Stimulated activated CD4-positive, alpha-beta T cell treated with anti-CD3 and anti-CD28 coated beads, Interleukin-4, amount 100 ng/mL, for 24 hours (primary cell): Measurements from ENCODE around the gene PDE2A.

ENCODE experiments used
- DNase-seq: peaks from one replicate; pipeline ENCODE4 v3.0.0-alpha.2; 2020

Gene PDE2A

GRCh38 chr11:72673943-72674828, at the start of gene PDE2A:
TSS of gene PDE2A (minus strand) at chr11:72674422. CDS start at chr11:72674207, 215 bp downstream.
- no peak for DNase-seq

- no peak for DNase-seq
Measured at GRCh38 chr11:72723508-72723907, 49.3 kb upstream of the PDE2A start.

DNA sequence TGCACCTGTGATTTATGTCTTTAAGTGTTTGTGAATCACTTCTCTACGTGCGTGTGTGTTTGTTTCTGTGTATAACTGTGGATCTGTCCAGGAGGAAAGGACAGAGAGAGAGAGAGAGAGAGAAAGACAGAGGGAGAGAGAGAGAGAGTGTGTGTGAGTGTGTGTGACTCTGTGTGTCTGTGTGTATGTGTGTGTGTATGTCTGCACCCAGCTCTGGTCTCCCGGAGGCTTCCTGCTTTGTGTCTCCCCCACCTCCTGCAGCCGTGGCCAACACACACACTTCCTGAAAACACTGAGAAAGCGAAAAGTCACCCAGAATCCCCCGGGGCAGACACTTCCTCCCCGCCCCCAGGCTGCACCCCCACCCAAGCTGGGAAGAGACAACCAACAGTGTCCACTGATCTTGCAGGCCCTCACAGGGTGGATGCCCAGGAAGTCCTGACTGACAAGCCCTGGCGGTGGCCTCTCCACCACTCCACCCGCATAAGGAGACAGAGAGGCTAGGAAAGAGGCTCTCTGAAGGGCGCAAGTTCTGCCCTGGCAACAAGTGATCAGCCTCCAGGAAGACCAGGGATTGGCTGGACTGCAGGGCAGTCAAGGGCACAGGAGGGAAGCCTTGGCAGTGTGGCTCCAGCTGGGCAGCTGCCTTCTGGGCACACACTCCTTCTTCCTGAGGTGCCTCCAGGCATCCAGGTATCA, 48.0 kb upstream of the PDE2A start:
- DNase-seq: peak; percentile 85

DNA sequence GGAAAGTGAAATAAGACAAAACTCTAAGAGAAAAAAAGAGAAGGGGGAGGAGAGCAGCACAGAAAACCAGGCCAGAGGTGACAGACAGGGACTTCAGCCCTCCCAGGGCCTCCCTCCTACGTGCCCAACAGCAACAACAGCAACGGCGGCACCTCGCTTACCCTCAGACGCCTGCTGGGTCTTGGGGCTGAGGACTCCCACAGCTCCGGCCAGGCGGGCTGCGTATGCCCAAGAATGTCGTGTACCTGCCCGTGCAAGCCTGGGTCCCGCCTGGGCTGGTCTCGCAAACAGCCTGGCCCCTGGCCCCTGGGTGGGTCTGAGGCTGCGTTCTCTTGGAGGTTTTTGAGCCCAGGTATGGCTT, 47.4 kb upstream of the PDE2A start:
- DNase-seq: peak; percentile 35

- no peak for DNase-seq
Measured at GRCh38 chr11:72721276-72721675, 47.1 kb upstream of the PDE2A start.

DNA sequence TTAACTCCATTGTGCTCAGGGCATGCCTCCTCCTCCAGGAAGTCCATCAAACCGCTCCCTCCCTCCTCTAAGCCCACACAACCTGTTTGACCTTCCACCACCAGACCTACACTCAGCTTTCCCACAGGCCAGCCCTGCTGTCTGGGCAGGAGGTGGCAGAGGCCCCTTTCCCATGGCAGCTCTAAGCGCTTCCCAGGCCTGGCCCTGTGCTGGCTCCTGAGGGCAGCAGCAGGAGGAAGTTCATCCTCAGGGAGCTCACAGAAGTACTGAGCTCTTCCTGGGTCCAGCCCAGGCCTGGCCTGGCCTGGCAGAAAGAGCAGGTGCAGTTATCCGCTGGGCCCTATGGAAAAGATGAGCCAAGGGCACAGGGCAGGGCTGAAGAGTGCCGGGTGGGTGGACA, 46.6 kb upstream of the PDE2A start:
- DNase-seq: no peak

GRCh38 chr11:72720047-72720446, 45.8 kb upstream of the PDE2A start:
- DNase-seq: no peak

DNA sequence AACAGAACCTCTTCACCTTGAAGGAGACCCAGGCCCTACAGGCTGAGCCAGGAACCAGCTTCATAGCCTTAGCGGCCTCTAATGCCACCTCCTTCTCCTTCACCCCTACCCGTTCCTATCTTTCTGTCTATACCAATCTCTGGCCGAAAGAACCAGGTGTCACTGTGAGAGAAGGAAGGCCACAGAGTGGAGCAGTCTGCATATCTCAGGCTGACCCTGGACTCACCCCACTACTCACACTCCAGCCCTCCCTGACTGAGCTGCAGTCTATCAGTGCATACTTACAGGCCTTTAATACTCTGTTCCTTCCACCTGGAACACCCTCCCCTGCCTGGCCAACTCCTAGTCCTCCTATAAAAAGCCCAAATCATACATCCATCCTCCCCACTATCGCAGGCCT, 45.3 kb upstream of the PDE2A start:
- no peak for DNase-seq

DNA sequence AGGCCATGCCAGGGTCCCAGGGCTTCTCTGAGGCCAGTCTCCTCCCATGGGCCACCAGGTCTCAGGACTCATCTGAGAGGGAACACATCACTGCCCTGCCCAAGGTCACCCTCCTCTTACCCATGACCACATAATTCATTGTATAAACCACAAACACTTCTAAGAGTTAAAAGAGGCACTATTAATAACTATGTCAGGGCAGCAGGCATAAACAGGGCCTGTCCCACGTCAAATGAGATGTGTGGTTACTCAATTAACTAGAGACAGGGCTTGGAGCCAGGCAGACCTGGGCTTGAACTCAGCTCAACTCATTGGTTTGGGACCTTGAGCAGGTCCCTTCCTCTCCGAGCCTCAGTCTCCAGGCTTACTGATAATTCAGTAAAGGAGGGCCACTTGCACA, 44.9 kb upstream of the PDE2A start:
- no peak for DNase-seq

DNA sequence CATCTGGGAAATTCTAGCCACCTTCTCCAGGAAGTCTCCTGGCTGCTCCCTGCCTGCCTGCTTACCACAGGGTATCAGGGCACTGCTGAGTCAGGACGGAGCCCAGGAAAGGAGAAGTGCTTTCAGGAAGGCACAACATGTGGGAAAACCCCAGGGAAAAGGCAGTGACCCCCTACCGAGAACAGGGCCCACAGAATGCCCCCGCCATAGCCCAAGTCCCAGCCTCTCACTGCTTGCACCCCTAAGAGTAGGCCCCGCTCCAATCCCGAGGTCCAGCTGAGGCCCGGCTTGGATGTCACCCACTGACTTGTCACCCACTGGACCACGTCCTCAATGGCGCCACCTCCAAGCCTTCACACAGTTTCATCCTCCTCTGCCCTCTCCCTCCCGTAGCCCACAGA, 43.9 kb upstream of the PDE2A start:
- DNase-seq: no peak

- DNase-seq: no peak
Measured at GRCh38 chr11:72716788-72717435, 42.7 kb upstream of the PDE2A start.

GRCh38 chr11:72716290-72716689, 42.1 kb upstream of the PDE2A start:
- DNase-seq: no peak

DNA sequence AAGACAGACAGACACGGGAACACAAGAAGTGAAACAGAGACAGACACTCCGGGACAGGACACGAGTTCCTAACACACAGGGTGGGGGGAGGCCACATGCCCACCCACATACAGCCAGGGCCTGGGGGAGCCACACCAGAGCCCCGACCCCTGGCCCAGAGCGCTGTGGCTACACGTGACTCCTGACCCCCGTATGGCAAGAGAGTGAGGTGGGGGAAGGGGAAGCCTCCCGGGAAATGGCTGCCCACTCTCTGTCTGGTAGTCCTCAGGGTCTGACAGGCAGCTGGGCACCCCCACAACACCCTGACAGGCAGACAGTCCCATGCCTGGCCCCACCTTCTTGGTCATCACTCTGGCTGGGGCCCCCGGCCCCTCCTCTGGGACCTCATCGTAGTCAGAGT, 38.6 kb upstream of the PDE2A start:
- no peak for DNase-seq

DNA sequence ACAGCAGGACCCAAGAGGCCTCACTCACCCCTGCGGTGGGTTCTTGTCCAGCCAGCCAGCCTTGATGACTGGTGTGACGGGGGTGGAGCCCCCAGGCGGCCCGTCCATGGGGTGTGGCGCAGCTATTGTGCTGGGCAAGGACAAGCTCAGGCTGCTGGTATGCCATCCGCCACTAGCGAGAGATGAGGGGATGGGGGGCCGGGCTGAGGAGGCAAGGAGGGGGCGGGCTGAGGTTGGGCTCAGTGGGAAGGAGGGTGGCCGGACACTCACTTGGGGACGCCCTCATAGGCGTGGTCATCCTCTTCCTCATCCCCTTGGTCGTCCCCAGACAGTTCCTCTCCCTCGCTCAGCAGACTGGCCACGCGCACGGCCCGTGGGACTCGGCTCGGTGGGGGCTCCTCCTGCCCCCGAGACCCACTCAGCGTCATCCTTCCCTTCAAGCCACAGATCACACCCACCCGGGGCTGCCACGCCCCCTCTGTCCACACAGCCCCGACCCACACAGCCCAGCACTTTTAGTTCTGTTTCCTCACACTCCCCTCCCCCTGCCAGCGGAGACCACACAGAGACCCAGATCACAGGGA, 38.0 kb upstream of the PDE2A start:
- no peak for DNase-seq

DNA sequence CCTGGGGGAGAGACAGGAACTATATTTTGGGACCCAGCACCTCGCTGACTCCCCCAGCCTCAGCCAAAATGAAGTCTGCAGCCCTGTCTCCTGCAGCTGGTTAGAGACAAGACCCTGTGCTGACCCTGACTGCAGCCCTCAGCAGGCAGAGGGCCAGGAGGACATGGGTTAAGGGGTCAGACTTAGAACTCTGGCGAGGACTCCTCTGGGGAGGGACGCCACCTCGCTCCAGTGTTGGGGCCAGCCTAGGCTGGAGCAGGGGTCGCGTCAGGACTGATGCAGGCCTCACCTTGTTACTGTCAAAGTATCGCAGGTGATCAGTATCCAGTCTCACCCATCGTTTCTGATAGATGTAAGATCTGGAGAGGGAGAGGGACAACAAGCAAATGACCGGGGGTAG, 36.9 kb upstream of the PDE2A start:
- no peak for DNase-seq

GRCh38 chr11:72710278-72710677, 36.1 kb upstream of the PDE2A start:
- no peak for DNase-seq

GRCh38 chr11:72709478-72710238, 35.4 kb upstream of the PDE2A start:
- no peak for DNase-seq

GRCh38 chr11:72707032-72707431, 32.8 kb upstream of the PDE2A start:
- no peak for DNase-seq

DNA sequence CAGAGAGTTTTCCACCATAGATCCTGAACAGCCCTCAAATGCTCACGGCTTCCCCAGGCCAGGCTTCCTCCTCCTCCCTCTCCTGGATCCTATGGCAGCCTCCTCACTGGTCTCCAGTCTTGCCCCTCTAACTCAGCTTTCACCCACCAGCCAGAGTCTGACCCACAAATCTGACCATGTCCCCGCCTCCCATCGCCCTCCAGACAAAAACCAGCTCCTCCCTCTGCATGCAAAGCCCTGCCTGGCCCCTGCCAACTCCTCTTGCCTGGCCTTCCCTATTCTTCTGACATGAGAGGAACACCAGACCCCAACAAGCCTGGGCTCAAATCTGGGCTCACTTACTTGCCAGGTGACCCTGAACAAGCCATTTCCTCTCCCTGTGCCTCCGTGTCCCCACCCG, 32.4 kb upstream of the PDE2A start:
- no peak for DNase-seq

DNA sequence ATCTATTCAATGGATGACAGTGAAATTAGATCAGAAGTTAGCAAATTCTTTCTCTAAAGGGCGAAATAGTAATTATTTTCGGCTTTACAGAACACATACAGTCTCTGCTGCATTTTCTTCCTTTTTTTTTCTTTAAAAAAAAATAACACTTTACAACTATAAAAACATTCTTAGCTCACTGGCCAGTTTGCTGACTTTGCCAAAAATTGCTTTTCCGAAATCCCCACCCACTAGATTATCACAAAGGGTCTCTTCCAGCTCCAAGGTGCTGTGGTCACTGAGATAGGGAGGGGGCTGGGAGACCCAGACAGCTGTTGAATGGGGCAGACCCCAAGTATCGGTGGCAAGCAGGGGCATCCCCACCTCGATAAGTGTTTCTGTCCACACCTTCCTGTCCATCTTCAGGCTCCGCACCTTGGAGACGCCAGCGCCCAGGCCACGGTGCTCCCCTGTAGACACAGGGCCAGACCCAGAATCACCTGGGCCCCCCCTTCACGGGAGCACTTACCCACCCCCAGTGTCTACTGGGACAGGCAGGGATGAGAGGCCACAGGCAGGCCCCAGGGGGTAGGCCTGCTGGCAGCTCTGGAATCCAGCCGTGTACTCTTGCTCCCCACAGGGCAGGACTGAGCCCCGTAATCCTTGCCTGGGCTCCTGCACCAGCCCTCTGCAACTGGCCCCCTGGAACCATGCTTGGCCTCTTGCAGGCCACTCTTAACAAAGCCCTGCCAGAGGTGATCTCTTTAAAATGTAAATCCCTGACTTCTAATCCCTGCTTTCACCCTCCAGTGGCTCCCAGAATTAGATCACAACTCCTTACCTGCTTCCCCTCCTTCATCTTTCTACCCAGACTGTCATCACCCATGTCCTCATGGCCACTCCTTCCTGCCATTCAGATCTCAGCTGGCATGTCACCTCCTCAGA, 31.5 kb upstream of the PDE2A start:
- no peak for DNase-seq

DNA sequence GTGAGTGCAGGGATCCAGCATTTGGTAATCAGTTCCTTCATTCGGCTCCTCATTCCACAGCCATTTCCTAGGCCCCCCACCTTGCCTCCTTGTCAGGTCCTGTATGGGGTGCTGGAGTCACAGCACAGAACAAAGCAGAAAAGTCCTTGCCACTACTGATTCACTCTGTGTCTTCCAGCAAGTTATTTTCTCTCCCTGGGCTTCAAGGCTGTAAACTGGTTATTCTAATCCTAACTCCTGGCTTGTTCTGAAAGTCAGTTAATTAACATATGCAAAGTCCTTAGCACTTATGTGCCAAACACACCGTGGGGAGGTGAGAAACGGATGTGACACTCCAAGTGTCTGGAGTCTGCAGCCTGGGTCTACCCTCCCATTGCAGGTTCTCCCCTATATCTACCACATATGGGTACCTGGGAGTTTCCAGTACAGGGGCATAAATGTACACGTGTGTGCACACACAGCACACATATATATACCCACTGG, 30.6 kb upstream of the PDE2A start:
- DNase-seq: no peak
